ENCODE data around the gene HPSE2.

Gene HPSE2

GRCh38 chr10:98489561-98490481, 745.8 kb downstream of the HPSE2 start:
- no peak overlapping the region for H3K27ac ChIP-seq (ENCODE audit: low read depth, low read length)
- DNase-seq, result no peak
- H3K4me3 ChIP-seq (ENCODE audit: low read length), result no peak overlapping the region
- H3K4me1 ChIP-seq (ENCODE audit: control insufficient read depth, low read depth, low read length), result no peaks in the 10 kb centered on the region
- H3K23ac ChIP-seq (ENCODE audit: low read length), result no peak overlapping the region
- H4K8ac ChIP-seq (ENCODE audit: low read depth, low read length), result no peak overlapping the region
- H3K9ac ChIP-seq (ENCODE audit: low read length), result no peak overlapping the region
- no CpG with 5 or more reads among the region's 13 CpGs for WGBS (ENCODE audit: extremely low coverage, insufficient coverage, low lambda C conversion rate)
- H2BK15ac ChIP-seq (replicated peaks; ENCODE audit: low read depth), result no peak overlapping the region
- H3K36me3 ChIP-seq (ENCODE audit: control insufficient read depth, insufficient read depth, low read length), result no peaks in the 10 kb centered on the region
- H3K79me1 ChIP-seq (ENCODE audit: low read length), result no peaks in the 10 kb centered on the region
- H3K79me2 ChIP-seq (ENCODE audit: control insufficient read depth, insufficient read depth, low read length), result no peaks in the 10 kb centered on the region
- H2AK5ac ChIP-seq (ENCODE audit: low read length), result no peak overlapping the region
- no peak overlapping the region for H3K18ac ChIP-seq (ENCODE audit: low read length)
- H3K4me2 ChIP-seq (ENCODE audit: low read length), result no peak overlapping the region
- H3K27me3 ChIP-seq (ENCODE audit: insufficient read depth, low read length, poor library complexity), result peaks cover 1% of the 10 kb centered on the region
- no peak overlapping the region for H3K4ac ChIP-seq (ENCODE audit: low read depth, low read length)
- H4K5ac ChIP-seq (ENCODE audit: low read length), result no peak overlapping the region
- H2BK5ac ChIP-seq (ENCODE audit: low read length), result no peak overlapping the region
- no peak overlapping the region for H3K56ac ChIP-seq (ENCODE audit: low read length)
- no peak overlapping the region for H2BK120ac ChIP-seq (ENCODE audit: low read depth, low read length)

GRCh38 chr10:98488669-98489430, 746.8 kb downstream of the HPSE2 start:
- Histone ChIP-seq H3K79me2 (ENCODE audit: control insufficient read depth, insufficient read depth, low read length) (no peaks in the 10 kb centered on the region), H3K18ac (ENCODE audit: low read length) (no peak overlapping the region), H3K36me3 (ENCODE audit: control insufficient read depth, insufficient read depth, low read length) (no peaks in the 10 kb centered on the region), H3K4me3 (ENCODE audit: low read length) (no peak overlapping the region), H3K27ac (ENCODE audit: low read depth, low read length) (no peak overlapping the region), H3K23ac (ENCODE audit: low read length) (no peak overlapping the region), H4K5ac (ENCODE audit: low read length) (no peak overlapping the region), H4K8ac (ENCODE audit: low read depth, low read length) (no peak overlapping the region), H3K79me1 (ENCODE audit: low read length) (no peaks in the 10 kb centered on the region), H3K9ac (ENCODE audit: low read length) (no peak overlapping the region), H3K56ac (ENCODE audit: low read length) (no peak overlapping the region), H2BK15ac (replicated peaks; ENCODE audit: low read depth) (no peak overlapping the region), H3K4me1 (ENCODE audit: control insufficient read depth, low read depth, low read length) (no peaks in the 10 kb centered on the region), H3K27me3 (ENCODE audit: insufficient read depth, low read length, poor library complexity) (peaks cover 1% of the 10 kb centered on the region), H2BK120ac (ENCODE audit: low read depth, low read length) (no peak overlapping the region), H3K4ac (ENCODE audit: low read depth, low read length) (no peak overlapping the region), H2BK5ac (ENCODE audit: low read length) (no peak overlapping the region), H3K4me2 (ENCODE audit: low read length) (no peak overlapping the region), H2AK5ac (ENCODE audit: low read length) (no peak overlapping the region)
- DNase-seq, result peak; percentile 64
- WGBS (ENCODE audit: extremely low coverage, insufficient coverage, low lambda C conversion rate), result no CpG with 5 or more reads among the region's 1 CpG

- Histone ChIP-seq H3K27ac (ENCODE audit: low read depth, low read length) (no peak overlapping the region), H4K5ac (ENCODE audit: low read length) (no peak overlapping the region), H3K79me2 (ENCODE audit: control insufficient read depth, insufficient read depth, low read length) (no peaks in the 10 kb centered on the region), H3K4ac (ENCODE audit: low read depth, low read length) (no peak overlapping the region), H4K8ac (ENCODE audit: low read depth, low read length) (no peak overlapping the region), H2BK120ac (ENCODE audit: low read depth, low read length) (no peak overlapping the region), H2AK5ac (ENCODE audit: low read length) (no peak overlapping the region), H3K4me3 (ENCODE audit: low read length) (no peak overlapping the region), H3K18ac (ENCODE audit: low read length) (no peak overlapping the region), H3K4me1 (ENCODE audit: control insufficient read depth, low read depth, low read length) (no peaks in the 10 kb centered on the region), H2BK15ac (replicated peaks; ENCODE audit: low read depth) (no peak overlapping the region), H3K79me1 (ENCODE audit: low read length) (no peaks in the 10 kb centered on the region), H3K27me3 (ENCODE audit: insufficient read depth, low read length, poor library complexity) (peaks cover 1% of the 10 kb centered on the region), H3K56ac (ENCODE audit: low read length) (no peak overlapping the region), H3K36me3 (ENCODE audit: control insufficient read depth, insufficient read depth, low read length) (no peaks in the 10 kb centered on the region), H2BK5ac (ENCODE audit: low read length) (no peak overlapping the region), H3K9ac (ENCODE audit: low read length) (no peak overlapping the region), H3K23ac (ENCODE audit: low read length) (no peak overlapping the region), H3K4me2 (ENCODE audit: low read length) (no peak overlapping the region)
- no peak for DNase-seq
- WGBS (ENCODE audit: extremely low coverage, insufficient coverage, low lambda C conversion rate), result no CpG with 5 or more reads among the region's 3 CpGs
Measured at GRCh38 chr10:98487649-98488048, 748.0 kb downstream of the HPSE2 start.

GRCh38 chr10:98486421-98486820, 749.2 kb downstream of the HPSE2 start:
- H3K4ac ChIP-seq (ENCODE audit: low read depth, low read length), result no peak overlapping the region
- H3K4me2 ChIP-seq (ENCODE audit: low read length), result no peak overlapping the region
- H4K5ac ChIP-seq (ENCODE audit: low read length), result no peak overlapping the region
- H2AK5ac ChIP-seq (ENCODE audit: low read length), result no peak overlapping the region
- H2BK5ac ChIP-seq (ENCODE audit: low read length), result no peak overlapping the region
- no peak overlapping the region for H3K23ac ChIP-seq (ENCODE audit: low read length)
- WGBS (ENCODE audit: extremely low coverage, insufficient coverage, low lambda C conversion rate), result no CpG with 5 or more reads among the region's 3 CpGs
- no peak overlapping the region for H3K18ac ChIP-seq (ENCODE audit: low read length)
- H3K79me2 ChIP-seq (ENCODE audit: control insufficient read depth, insufficient read depth, low read length), result no peaks in the 10 kb centered on the region
- H3K9ac ChIP-seq (ENCODE audit: low read length), result no peak overlapping the region
- H3K79me1 ChIP-seq (ENCODE audit: low read length), result no peaks in the 10 kb centered on the region
- no peak overlapping the region for H2BK15ac ChIP-seq (replicated peaks; ENCODE audit: low read depth)
- H3K56ac ChIP-seq (ENCODE audit: low read length), result no peak overlapping the region
- H2BK120ac ChIP-seq (ENCODE audit: low read depth, low read length), result no peak overlapping the region
- no peak overlapping the region for H3K4me3 ChIP-seq (ENCODE audit: low read length)
- no peaks in the 10 kb centered on the region for H3K36me3 ChIP-seq (ENCODE audit: control insufficient read depth, insufficient read depth, low read length)
- H4K8ac ChIP-seq (ENCODE audit: low read depth, low read length), result no peak overlapping the region
- peak; percentile 13 for DNase-seq
- H3K27ac ChIP-seq (ENCODE audit: low read depth, low read length), result no peak overlapping the region
- no peaks in the 10 kb centered on the region for H3K4me1 ChIP-seq (ENCODE audit: control insufficient read depth, low read depth, low read length)
- peaks cover 1% of the 10 kb centered on the region for H3K27me3 ChIP-seq (ENCODE audit: insufficient read depth, low read length, poor library complexity)

DNA sequence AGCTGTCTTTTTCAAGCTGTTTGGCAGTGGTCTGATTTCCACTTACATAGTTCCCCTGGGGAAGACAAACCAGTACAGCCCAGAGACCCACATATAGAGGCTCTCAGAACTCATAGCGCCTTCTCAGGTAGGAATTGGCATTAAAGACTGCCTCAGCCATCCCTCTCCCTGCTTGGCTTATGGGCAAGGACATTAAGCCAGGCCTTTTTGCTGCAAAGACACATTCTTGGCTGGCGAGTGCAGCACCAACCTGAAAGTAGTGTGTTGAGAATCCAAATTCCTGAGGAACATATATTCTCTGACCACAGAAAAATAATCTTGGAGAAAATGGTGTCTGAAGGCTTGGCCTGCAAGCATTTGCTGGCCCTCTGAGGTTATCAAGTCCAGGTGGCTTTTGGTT, 749.7 kb downstream of the HPSE2 start:
- H3K23ac ChIP-seq (ENCODE audit: low read length), result no peak overlapping the region
- H3K36me3 ChIP-seq (ENCODE audit: control insufficient read depth, insufficient read depth, low read length), result no peaks in the 10 kb centered on the region
- no peak overlapping the region for H3K4me2 ChIP-seq (ENCODE audit: low read length)
- H3K56ac ChIP-seq (ENCODE audit: low read length), result no peak overlapping the region
- H2BK5ac ChIP-seq (ENCODE audit: low read length), result no peak overlapping the region
- no CpG with 5 or more reads among the region's 2 CpGs for WGBS (ENCODE audit: extremely low coverage, insufficient coverage, low lambda C conversion rate)
- no peaks in the 10 kb centered on the region for H3K79me1 ChIP-seq (ENCODE audit: low read length)
- H2BK15ac ChIP-seq (replicated peaks; ENCODE audit: low read depth), result no peak overlapping the region
- DNase-seq, result peak; percentile 42
- no peak overlapping the region for H3K4ac ChIP-seq (ENCODE audit: low read depth, low read length)
- H3K27me3 ChIP-seq (ENCODE audit: insufficient read depth, low read length, poor library complexity), result peaks cover 1% of the 10 kb centered on the region
- no peak overlapping the region for H3K18ac ChIP-seq (ENCODE audit: low read length)
- H2AK5ac ChIP-seq (ENCODE audit: low read length), result no peak overlapping the region
- no peaks in the 10 kb centered on the region for H3K79me2 ChIP-seq (ENCODE audit: control insufficient read depth, insufficient read depth, low read length)
- H2BK120ac ChIP-seq (ENCODE audit: low read depth, low read length), result no peak overlapping the region
- H3K9ac ChIP-seq (ENCODE audit: low read length), result no peak overlapping the region
- H3K27ac ChIP-seq (ENCODE audit: low read depth, low read length), result no peak overlapping the region
- H3K4me1 ChIP-seq (ENCODE audit: control insufficient read depth, low read depth, low read length), result no peaks in the 10 kb centered on the region
- H3K4me3 ChIP-seq (ENCODE audit: low read length), result no peak overlapping the region
- H4K8ac ChIP-seq (ENCODE audit: low read depth, low read length), result no peak overlapping the region
- H4K5ac ChIP-seq (ENCODE audit: low read length), result no peak overlapping the region

Data from mesendoderm (in vitro differentiated cells).